ENCODE measurements around the gene RAD51B.

Gene RAD51B

DNA sequence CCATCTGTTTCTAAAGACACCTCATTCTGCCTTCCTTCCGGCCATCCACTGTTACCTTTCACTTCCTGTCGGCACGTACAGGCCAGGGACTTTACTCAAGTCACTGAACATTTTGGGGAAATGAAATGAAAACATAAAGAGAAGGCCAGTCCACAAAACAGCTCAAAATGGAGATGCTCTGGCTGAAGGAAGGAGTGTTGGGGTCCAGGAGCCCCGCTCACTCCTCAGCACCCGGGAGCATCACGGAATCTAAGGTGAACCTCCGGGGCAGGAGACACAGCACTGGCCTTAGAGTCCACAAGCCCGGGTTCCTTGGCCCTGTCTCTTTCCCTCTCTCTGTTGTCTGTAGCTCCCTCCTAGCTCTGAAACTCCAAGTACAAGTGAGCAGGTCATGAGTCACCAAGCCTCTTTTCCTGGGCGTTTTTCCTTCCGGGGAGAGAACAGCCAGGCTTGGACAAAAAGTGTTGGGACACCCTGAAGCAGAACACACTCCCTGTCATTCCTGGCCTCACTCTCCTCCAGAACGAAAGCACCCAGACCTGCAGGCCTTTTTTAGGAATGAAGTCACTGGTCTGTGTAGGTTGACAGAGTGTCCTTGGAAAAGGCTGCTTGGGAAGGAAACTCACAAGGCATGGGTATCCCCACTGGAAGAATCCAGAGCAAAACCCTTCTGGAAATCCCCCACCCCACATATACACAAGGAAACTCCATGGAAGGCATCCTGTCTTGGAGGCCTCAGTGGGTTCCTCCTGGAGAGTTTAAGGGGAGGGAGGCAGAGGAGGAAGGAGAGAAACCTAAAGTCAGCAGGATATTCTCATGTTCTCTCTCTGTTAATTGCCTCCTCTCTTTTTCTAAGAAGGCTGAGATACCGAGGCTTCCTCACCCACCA lies 728.0 kb downstream of the RAD51B start:
- no peak for DNase-seq

DNA sequence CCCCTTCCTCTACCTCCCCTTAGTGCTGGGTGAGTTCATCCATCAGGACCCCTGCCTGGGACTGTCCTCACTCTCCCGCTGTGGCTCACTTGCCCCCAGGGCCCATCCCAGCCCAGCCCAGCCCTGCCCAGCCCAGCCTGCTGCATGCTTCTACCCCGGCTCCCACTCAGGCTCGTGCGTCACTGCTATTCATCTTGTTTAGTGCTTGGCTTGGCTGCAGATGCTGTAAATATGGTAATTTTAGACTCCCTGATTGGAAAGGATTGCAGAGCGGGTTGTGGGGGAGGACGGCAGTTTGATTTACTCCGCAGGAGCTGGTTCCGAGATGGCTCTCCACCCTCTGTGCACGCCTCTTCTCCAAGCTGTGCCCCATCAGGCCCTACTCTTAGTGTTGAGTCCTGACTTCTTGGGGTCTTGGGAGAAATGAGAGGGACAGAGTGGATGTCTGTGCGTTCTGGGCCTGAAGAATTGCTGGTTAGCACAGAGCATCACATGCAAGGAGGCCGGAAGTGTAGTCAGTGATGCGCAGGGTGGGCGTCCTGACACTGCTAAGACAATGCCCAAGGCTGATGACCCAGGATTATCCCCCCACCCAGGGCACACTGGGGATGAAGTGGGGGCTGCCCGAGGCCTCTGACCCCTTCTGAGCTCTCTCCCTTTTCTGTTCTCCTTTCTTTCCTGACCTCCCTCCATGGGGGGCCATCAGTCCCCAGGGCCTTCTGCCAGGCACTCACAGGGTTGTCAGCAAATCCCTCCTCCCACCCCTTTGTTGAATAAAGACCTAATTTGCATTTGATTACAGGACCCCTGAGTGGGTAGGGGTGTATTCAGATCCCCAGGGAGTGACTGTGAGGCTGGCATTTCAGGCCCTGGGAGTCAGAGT lies 728.9 kb downstream of the RAD51B start:
- no peak for DNase-seq

GRCh38 chr14:68550338-68550715 lies 730.7 kb downstream of the RAD51B start:
- no peak for DNase-seq

DNA sequence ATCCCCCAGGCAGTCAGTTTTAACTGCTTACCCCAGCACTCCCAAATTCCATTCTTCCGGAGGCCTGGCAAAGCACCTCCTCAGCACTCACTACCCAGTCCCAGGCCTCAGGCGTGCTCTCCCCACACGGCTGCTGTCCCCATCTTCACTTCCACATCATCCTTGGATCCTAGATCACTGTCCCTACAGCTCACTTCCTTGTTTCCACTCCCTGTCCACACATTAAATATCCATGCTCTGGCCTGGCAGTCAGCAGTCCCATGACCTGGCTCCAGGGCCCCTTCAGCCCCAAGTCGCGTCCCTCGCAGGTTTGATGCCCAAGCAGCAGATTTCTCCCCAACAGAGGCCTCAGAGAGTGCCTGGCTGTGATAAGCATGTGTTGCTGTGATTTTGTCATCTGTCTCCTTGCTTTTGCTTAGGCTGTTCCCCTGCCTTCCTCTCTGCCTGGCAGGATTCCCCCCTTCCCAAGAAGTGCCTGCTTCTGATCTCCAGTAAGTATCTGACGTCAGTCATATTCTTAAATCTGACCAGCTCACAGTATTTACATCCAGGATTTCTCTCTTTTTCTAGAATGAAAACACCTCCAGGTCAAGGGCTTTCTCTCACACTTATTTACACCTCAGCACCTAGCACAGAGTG lies 731.6 kb downstream of the RAD51B start:
- no peak for DNase-seq

GRCh38 chr14:68552075-68552474 lies 732.5 kb downstream of the RAD51B start:
- no peak for DNase-seq

DNA sequence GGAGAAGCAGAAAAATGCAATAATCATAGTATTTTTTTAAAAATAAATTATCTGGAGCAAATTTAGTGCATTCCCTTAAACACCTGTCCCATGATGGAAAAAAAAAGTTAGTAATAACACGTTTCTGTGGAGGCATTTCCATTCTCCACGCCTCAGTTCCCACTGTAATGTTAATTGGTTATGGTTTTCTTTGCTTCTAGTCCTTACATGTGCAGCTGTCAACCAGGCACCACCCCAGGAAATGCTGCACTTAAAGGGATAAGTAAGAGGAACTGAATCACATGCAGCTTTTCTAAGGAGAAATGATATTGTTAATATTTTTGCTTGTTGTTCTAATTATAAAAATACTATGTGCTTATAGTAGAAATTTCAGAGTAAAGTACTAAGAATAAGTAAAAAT lies 733.0 kb downstream of the RAD51B start:
- DNase-seq: no peak

GRCh38 chr14:68553311-68553710 lies 733.7 kb downstream of the RAD51B start:
- no peak for DNase-seq

- no peak for DNase-seq
Observed at GRCh38 chr14:68554231-68554630, 734.7 kb downstream of the RAD51B start.

DNA sequence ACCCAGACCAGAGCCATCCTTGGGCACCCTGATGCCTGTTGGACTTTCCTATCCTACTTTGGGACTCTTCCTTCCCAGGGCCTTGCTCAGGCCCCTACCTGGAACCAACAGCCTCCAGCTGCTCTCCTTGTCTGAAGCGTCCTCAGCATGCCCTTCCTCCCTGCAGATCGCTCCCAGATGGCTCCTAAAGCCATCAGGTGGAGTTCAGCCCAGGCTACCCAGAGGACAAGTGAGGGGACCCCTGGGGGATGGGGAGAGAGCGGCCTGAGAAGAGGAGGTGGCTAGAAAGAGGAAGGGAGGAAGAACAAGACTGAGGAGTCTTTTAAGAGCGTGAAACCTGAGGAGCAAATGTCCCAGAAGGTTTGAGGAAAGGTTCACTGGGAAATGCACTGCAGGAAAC lies 736.7 kb downstream of the RAD51B start:
- DNase-seq: no peak

GRCh38 chr14:68557648-68558047 lies 738.1 kb downstream of the RAD51B start:
- no peak for DNase-seq

DNA sequence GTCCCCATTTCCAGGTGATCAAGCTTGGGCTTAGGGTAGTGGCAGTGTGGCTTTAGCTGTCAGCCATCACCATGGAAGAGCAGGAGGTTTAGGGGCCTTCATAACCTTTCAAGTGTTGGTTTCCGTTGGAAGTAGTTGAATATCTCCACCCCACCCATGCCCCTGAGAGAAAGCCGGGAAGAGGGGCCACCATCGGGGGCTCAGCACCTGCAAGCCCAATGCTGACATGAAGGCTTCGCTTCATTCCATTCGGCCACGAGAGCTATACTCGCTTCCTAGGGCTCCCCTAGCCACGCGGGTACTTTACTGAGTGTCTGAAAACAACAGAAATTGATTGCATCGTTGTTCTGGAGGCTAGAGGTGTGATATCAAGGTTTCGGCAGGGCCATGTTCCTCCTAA lies 738.5 kb downstream of the RAD51B start:
- no peak for DNase-seq

DNA sequence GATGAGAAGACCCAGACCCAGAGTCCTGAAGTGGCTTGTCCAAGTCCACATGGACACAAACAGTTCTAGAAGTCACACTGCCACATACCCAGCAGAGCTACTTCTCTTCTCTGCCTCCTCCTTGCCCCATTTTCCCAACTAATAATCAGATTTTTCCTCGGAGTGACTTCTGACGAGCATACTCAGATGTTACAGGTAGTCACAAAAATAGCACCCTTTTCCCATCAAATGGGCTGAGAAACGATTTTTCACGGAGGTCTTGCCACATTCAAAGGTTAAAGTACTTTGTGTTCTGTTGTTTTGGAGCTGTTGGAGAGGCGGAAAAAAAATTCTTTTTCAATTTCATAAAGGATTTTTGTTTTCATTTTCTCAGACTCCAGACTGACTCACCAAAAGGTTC lies 740.4 kb downstream of the RAD51B start:
- no peak for DNase-seq

DNA sequence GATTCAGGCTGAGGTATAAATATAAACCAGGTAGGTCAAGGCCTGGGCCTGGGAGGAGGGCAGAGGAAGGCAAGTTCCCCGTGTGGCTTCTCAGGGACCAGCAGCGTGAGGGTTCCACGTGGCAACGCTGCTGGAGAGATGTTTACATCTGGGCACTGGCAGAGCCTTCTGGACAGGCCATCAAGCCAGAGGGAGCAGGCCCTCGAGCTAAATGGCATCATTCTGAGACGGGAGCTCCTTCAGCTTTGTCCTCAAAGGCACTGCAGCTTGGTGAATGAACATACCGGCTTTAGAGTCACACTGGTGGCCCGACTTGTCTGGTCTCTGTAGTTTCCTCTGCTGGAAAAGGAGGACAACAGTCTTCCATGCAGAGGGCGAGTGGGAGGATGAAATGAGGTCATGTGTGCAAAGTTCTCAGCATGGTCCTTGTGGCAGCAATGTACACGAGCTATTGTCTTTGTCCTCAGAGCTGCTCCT lies 742.0 kb downstream of the RAD51B start:
- no peak for DNase-seq

GRCh38 chr14:68562911-68563250 lies 743.3 kb downstream of the RAD51B start:
- no peak for DNase-seq

- no peak for DNase-seq
Observed at GRCh38 chr14:68563251-68564131, 743.9 kb downstream of the RAD51B start.

DNA sequence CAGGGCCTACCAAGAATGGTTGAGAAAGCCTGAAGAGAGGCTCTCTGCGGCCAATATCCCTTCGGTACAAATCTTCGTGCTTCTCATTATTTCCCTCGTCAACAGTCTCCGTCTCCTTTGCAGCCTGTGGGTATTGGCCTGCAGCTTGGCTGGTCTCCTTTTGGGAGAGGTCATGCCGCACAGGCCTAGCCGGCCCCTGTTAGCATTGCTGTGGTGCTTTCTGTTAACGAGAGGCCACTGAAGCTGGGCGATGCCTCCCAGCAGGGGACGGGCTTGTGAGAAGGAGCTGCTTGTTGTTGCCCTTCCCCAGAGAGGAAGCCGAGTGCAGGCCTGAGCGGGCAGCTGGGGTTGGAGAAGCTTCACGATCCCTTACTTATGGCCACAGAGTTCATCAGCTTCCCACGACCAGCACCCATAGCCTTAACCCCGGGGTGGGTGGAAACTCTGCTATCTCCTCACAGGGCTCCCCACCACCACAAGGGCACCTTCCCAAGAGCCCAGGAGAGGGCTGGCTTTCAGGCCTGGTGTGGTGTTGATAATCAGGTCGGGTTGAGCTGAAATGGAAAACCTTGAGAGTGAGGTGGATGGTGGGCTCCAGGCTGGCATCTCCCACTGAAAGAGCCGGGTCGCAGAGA lies 744.7 kb downstream of the RAD51B start:
- no peak for DNase-seq

- no peak for DNase-seq
Observed at GRCh38 chr14:68564826-68565759, 745.5 kb downstream of the RAD51B start.

DNA sequence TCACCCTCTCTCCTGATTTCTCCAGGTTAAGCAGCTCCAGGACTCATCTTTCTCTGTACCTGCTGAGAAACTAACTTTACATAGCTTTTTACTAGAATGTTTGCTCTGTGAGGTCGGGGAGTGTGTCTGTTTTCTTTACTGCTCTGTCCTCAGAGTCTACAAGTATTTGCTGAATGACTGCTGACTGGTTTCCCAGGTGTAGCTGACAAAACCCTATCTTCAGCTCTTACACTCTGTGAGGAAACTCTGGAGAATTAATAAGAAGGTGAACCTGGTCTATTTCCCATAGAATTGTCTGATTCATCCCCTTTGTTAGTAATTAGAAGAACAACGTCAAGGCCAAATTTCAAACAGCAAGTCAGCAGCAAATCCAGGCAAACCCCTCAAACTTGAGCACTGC lies 746.5 kb downstream of the RAD51B start:
- no peak for DNase-seq

DNA sequence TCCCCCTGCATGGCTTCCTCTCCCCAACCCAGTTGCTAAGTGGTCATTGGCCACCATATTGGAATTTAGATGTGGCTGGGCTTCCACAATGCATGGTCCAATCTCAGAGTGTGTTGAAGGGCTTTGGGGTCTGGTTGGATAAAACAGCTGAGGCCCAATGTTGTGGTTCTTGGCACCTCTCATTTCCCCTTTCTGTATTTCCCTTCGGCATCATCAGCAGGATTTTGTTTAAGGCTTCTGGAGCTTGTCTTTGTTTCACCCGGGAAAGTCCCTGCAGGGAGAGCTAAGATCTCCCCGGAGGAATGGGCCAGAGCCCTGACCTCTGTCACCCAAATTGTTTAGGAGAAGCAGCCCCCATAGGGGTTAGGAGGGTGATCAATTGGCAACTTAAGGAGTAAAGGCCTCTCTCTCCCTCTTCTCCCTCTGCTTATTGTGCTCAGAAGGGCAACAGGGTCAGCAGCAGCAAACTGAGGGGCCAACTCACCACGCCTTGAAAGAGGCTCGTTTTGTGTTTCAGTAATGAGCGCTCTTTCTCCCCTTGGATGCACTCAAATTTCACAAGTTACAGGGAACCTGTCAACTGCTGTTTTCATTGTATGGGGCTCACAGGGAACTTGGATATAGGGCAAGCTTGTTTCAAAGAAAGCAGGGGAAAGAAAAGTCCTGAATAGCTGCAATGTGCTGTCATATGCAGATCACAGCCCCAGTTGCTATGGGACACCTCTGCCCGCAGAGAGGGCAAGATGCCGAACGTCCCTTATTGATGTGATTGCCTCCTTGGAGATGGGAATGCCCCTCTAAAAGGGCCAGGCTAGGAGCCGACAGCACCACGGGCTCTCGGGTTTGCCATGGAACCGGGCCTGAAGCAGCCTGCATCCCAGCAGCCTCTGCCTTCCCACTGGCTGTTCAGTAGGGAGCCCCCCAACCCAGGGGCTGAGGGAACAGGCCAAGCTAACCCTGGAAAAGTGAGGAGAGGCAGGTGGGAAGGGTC lies 749.6 kb downstream of the RAD51B start:
- DNase-seq: no peak
